ENCODE data around the gene PCDHGA10.
A peak's percentile ranks its signal among the peaks of the same experiment; 100 is the strongest.

Gene PCDHGA10

GRCh38 chr5:141412854-141413539 is at the start of gene PCDHGA10:
Gene PCDHGA10 (plus strand): TSS chr5:141412987. CDS start chr5:141413176, 189 bp downstream.
- peaks cover 97% of the 10 kb centered on the region for H3K36me3 Mint-ChIP-seq (ENCODE audit: low read depth)
- H3K27ac Mint-ChIP-seq: peak within 1 kb of the TSS; percentile 81
- H3K27me3 Mint-ChIP-seq (ENCODE audit: low read depth, poor library complexity): peaks cover 26% of the 10 kb centered on the region
- DNase-seq: peak; percentile 45
- H3K4me1 Mint-ChIP-seq: peaks cover 26% of the 10 kb centered on the region
- peak within 1 kb of the TSS; percentile 88 for H3K4me3 Mint-ChIP-seq
- H3K9me3 Mint-ChIP-seq: peaks cover 99% of the 10 kb centered on the region
- peak; percentile 56 for TF ChIP-seq CTCF (IDR thresholded peaks at IDR 0.05)

GRCh38 chr5:141363952-141364660 is 48.7 kb upstream of the PCDHGA10 start, which contains the start of gene PCDHGA5:
Gene PCDHGA5 (plus strand): TSS chr5:141364162. CDS start chr5:141364331, 169 bp downstream.
- no peak for TF ChIP-seq CTCF (IDR thresholded peaks at IDR 0.05)
- Mint-ChIP-seq H3K4me1 (no peaks in the 10 kb centered on the region), H3K4me3 (no peak within 1 kb of the TSS), H3K36me3 (ENCODE audit: low read depth) (peaks cover 46% of the 10 kb centered on the region), H3K27ac (no peak within 1 kb of the TSS), H3K9me3 (peaks cover 93% of the 10 kb centered on the region), H3K27me3 (ENCODE audit: low read depth, poor library complexity) (no peaks in the 10 kb centered on the region)
- DNase-seq: no peak

GRCh38 chr5:141366016-141366896 is 46.5 kb upstream of the PCDHGA10 start:
- no peak for TF ChIP-seq CTCF (IDR thresholded peaks at IDR 0.05)
- Mint-ChIP-seq H3K9me3 (peaks cover 93% of the 10 kb centered on the region), H3K36me3 (ENCODE audit: low read depth) (peaks cover 35% of the 10 kb centered on the region), H3K27me3 (ENCODE audit: low read depth, poor library complexity) (no peaks in the 10 kb centered on the region), H3K4me3 (no peak overlapping the region), H3K4me1 (no peaks in the 10 kb centered on the region), H3K27ac (no peak overlapping the region)
- DNase-seq: no peak

- TF ChIP-seq CTCF (IDR thresholded peaks at IDR 0.05): no peak
- no peak within 1 kb of the TSS for H3K27ac Mint-ChIP-seq
- peaks cover 31% of the 10 kb centered on the region for H3K36me3 Mint-ChIP-seq (ENCODE audit: low read depth)
- H3K4me3 Mint-ChIP-seq: no peak within 1 kb of the TSS
- no peaks in the 10 kb centered on the region for H3K27me3 Mint-ChIP-seq (ENCODE audit: low read depth, poor library complexity)
- peaks cover 92% of the 10 kb centered on the region for H3K9me3 Mint-ChIP-seq
- no peak for DNase-seq
- H3K4me1 Mint-ChIP-seq: no peaks in the 10 kb centered on the region
Observed at GRCh38 chr5:141369994-141370848, 42.6 kb upstream of the PCDHGA10 start, which contains the start of gene PCDHGB3. Gene PCDHGB3 (plus strand): TSS chr5:141370242. CDS start chr5:141370395, 153 bp downstream.

All from nephron progenitor cell (in vitro differentiated cells).